ENCODE data around the gene PLAAT2.
"Not testable (repeated sequence)": the region's sequence is repeated elsewhere in the genome, so short reads cannot be mapped to it uniquely, and the experiment has no call there.

PLAAT2 gene
- long read RNA-seq, donor 1 = 0 reads
- long read RNA-seq, donor 2 = 0 reads
- long read RNA-seq, donor 3 = 0 reads
- long read RNA-seq, donor 4 = 0 reads
- long read RNA-seq, donor 5 = 0 reads
- long read RNA-seq, donor 6 = 0 reads
- long read RNA-seq, donor 7 = 0 reads
- long read RNA-seq, donor 8 = 0 reads

GRCh38 chr11:63563201-63564055 lies at the start of gene PLAAT2:
Gene PLAAT2 (minus strand): TSS chr11:63563379. CDS start chr11:63563324, 55 bp downstream.
- DNase-seq = no peak

- DNase-seq = no peak
Observed at GRCh38 chr11:63612181-63612580, 49.0 kb upstream of the PLAAT2 start.

- no peak for DNase-seq
Observed at GRCh38 chr11:63611395-63611747, 48.2 kb upstream of the PLAAT2 start.

- DNase-seq = no peak
Observed at GRCh38 chr11:63610604-63611394, 47.6 kb upstream of the PLAAT2 start.

- no peak for DNase-seq
Observed at GRCh38 chr11:63609971-63610580, 46.9 kb upstream of the PLAAT2 start.

- DNase-seq = no peak
Observed at GRCh38 chr11:63609536-63609935, 46.4 kb upstream of the PLAAT2 start.

GRCh38 chr11:63608353-63609345 lies 45.5 kb upstream of the PLAAT2 start:
- DNase-seq = no peak

- DNase-seq = no peak
Observed at GRCh38 chr11:63603180-63603518, 40.0 kb upstream of the PLAAT2 start.

GRCh38 chr11:63602290-63603179 lies 39.4 kb upstream of the PLAAT2 start:
- not testable (repeated sequence) for DNase-seq

- DNase-seq = no peak
Observed at GRCh38 chr11:63599211-63600122, 36.3 kb upstream of the PLAAT2 start.

- no peak for DNase-seq
Observed at GRCh38 chr11:63598556-63598955, 35.4 kb upstream of the PLAAT2 start.

GRCh38 chr11:63595296-63595695 lies 32.1 kb upstream of the PLAAT2 start:
- no peak for DNase-seq

- no peak for DNase-seq
Observed at GRCh38 chr11:63592975-63593395, 29.8 kb upstream of the PLAAT2 start.

GRCh38 chr11:63590024-63590788 lies 27.0 kb upstream of the PLAAT2 start:
- DNase-seq = no peak

- DNase-seq = no peak
Observed at GRCh38 chr11:63589000-63589399, 25.8 kb upstream of the PLAAT2 start.

- DNase-seq = no peak
Observed at GRCh38 chr11:63586451-63587166, 23.4 kb upstream of the PLAAT2 start.

GRCh38 chr11:63583357-63583677 lies 20.1 kb upstream of the PLAAT2 start:
- DNase-seq = no peak

GRCh38 chr11:63581224-63581623 lies 18.0 kb upstream of the PLAAT2 start:
- DNase-seq = not testable (repeated sequence)
